Prostate gland (tissue), 2 donors: ENCODE data around the gene HCN1. TPM values are rescaled to one million over a fixed set of nuclear protein-coding genes. Genes with fewer than 3 reads are reported as not detected.
"Not testable (repeated sequence)": the region's sequence is repeated elsewhere in the genome, so short reads cannot be mapped to it uniquely, and the experiment has no call there.

Experiments
- DNase-seq: peaks from one replicate; pipeline ENCODE4 v3.0.0-alpha.2; 2019; ENCODE audit warnings: low spot score
- H3K27ac ChIP-seq, 2 donors: fragments of 200-600 bp; sonication (generic); 2 replicates each; pipeline ENCODE4 v1.5.1; 2017 to 2019
- H3K27me3 ChIP-seq: fragments of 200-600 bp; sonication (generic); replicated peaks from 2 replicates; pipeline ENCODE4 v1.5.1; 2019; ENCODE audit not compliant: insufficient read depth
- H3K36me3 ChIP-seq, 2 donors: fragments of 200-600 bp; sonication (generic); 1 replicate in 1 of 2; 2 replicates in 1 of 2; pipeline versions ENCODE4 v1.5.1 to v1.8.1; 2017 to 2019
- H3K4me1 ChIP-seq: fragments of 200-600 bp; sonication (generic); replicated peaks from 2 replicates; pipeline ENCODE4 v1.5.1; 2019
- H3K4me3 ChIP-seq, 2 donors: fragments of 200-600 bp; sonication (generic); 2 replicates each; pipeline ENCODE4 v1.5.1; 2017 to 2019
- H3K9me3 ChIP-seq: fragments of 200-600 bp; sonication (generic); 2 replicates; pipeline ENCODE4 v1.5.1; 2017
- POLR2A ChIP-seq: fragments of 450-650 bp; IDR thresholded peaks from one replicate; pipeline ENCODE4 v1.6.1; 2016; ENCODE audit warnings: antibody characterized with exemption, mild to moderate bottlenecking
- POLR2AphosphoS5 ChIP-seq: sonication (generic); formaldehyde crosslinking; IDR thresholded peaks from one replicate; pipeline ENCODE4 v1.6.1; 2017; ENCODE audit warnings: antibody characterized with exemption
- WGBS: methylation state at CpG from one replicate; pipeline ENCODE4 v1.1.5; 2018; 5-methylcytosine and 5-hydroxymethylcytosine counted together
- intact Hi-C: fragments of 100-400 bp; cut with DNase I; formaldehyde crosslinking; loops from one replicate; pipeline ENCODE4 v1.14.2; 2022
- total RNA-seq, 2 donors: library from RNA; depleted of rRNA; stranded (reverse); fragments of >200 nt; gene quantifications; one replicate each; pipeline ENCODE4 v1.1.0, GENCODE V29; 2016
- TF ChIP-seq, protein P1 (sequence below), 4 experiments: fragments of 200-600 bp in 2 of 4; fragments of 450-650 bp in 2 of 4; sonication (generic) in 2 of 4; IDR thresholded peaks; 1 replicate in 3 of 4; 2 replicates in 1 of 4; pipeline ENCODE4 v1.5.1; 2016 to 2019; ENCODE audit warnings: antibody characterized with exemption in 4 of 4, mild to moderate bottlenecking in 2 of 4, moderate library complexity in 2 of 4

The HCN1 gene
- total RNA-seq, 2 donors from 2014 or later: 0.05 to 1.3 TPM

DNA sequence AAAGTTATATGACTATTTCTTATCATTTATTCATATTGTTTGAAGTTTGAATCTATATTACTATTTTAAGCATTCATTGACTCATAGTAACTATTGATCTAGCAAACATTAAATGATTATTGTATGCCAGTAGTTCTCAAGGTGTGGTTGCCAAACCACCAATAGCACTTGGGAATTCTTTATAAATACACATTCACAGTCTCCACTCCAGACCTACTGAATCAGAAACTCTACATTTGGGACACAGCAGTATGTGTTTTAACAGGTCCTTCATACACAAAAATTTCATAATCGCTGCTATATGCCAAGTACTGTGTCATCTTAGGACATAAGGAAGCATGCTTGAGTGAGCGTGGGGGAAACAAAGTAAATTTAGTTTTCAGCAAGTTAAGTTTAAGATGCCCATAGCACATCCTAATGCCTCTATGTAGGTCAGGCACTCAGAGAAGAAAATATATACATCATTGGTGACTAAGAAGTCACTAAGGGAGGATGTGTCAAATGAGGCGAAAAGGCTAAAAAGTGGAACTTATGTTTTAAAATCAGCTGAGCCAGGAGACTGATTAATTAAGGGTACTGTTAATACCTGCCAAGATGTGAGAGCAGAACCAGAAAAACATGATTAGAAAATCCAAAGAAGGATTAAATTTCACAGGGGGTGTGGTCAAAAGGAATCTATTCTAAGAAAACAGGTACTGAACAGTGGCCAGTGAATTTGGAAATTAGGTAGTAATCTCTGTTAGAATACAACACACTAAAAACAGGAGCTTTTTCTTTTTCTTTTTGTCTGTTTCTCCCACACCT, 340.8 kb downstream of the HCN1 start:
- Histone ChIP-seq H3K4me3 (no peak overlapping the region), H3K27ac (no peak overlapping the region), H3K4me1 (no peaks in the 10 kb centered on the region), H3K9me3 (no peaks in the 10 kb centered on the region), H3K27me3 (no peaks in the 10 kb centered on the region), H3K36me3 (no peaks in the 10 kb centered on the region)
- intact Hi-C loops: no loop called here
- TF ChIP-seq POLR2AphosphoS5: no peak
- TF ChIP-seq, protein P1, sequence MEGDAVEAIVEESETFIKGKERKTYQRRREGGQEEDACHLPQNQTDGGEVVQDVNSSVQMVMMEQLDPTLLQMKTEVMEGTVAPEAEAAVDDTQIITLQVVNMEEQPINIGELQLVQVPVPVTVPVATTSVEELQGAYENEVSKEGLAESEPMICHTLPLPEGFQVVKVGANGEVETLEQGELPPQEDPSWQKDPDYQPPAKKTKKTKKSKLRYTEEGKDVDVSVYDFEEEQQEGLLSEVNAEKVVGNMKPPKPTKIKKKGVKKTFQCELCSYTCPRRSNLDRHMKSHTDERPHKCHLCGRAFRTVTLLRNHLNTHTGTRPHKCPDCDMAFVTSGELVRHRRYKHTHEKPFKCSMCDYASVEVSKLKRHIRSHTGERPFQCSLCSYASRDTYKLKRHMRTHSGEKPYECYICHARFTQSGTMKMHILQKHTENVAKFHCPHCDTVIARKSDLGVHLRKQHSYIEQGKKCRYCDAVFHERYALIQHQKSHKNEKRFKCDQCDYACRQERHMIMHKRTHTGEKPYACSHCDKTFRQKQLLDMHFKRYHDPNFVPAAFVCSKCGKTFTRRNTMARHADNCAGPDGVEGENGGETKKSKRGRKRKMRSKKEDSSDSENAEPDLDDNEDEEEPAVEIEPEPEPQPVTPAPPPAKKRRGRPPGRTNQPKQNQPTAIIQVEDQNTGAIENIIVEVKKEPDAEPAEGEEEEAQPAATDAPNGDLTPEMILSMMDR (IDR thresholded peaks at IDR 0.05): no peak
- no peak for TF ChIP-seq POLR2A
- DNase-seq: no peak
- WGBS: 91% methylated on average over 3 of the region's 3 CpGs

DNA sequence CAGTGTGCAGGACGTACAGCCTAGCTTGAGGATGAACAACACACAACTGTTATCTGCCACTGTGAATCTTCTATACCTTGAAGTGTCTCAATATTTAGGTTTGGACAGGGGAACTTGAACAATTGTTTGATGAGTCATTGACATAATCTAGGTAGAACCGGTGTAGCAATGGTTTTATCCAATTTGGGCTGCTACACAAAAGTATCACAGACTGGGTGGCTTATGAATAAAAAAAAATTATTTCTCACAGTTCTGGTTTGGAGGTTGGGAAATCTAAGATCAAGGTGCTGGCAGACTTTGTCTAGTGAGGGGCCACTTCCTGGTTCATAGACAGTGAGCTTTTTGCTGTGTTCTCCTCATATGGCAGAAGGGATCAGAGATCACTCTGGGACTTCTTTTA, 359.7 kb downstream of the HCN1 start:
- Histone ChIP-seq H3K27ac (no peak overlapping the region), H3K27me3 (no peaks in the 10 kb centered on the region), H3K4me1 (no peaks in the 10 kb centered on the region), H3K4me3 (no peak overlapping the region), H3K36me3 (no peaks in the 10 kb centered on the region), H3K9me3 (no peaks in the 10 kb centered on the region)
- TF ChIP-seq, protein P1 (IDR thresholded peaks at IDR 0.05): no peak
- TF ChIP-seq POLR2A (no peak), POLR2AphosphoS5 (no peak)
- DNase-seq: no peak
- intact Hi-C loops: no loop called here
- 81% methylated on average over 2 of the region's 2 CpGs for WGBS

DNA sequence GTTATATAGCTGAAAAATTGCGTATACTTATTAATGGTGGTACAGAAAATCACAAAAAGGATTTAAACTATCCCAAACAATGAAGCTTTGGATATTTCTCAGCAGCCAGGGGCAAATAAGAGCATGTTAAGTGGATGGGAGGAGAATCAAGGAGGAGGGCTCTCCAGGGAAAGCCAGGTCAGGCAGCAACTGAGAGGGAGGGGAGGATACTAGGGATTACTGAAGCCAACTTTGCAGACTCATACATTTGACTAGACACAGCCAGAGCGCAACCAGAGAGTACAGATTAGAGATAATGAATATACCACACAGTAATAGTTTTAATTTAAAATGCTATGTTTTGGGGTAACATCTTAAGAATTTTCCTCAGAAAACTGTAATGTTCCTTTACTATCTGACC, 360.2 kb downstream of the HCN1 start:
- H3K9me3 ChIP-seq: no peaks in the 10 kb centered on the region
- no peaks in the 10 kb centered on the region for H3K36me3 ChIP-seq
- H3K27me3 ChIP-seq: no peaks in the 10 kb centered on the region
- DNase-seq: no peak
- no peak overlapping the region for H3K27ac ChIP-seq
- 90% methylated on average over 2 of the region's 2 CpGs for WGBS
- intact Hi-C loops: no loop called here
- H3K4me3 ChIP-seq: no peak overlapping the region
- H3K4me1 ChIP-seq: no peaks in the 10 kb centered on the region
- no peak for TF ChIP-seq POLR2A
- no peak for TF ChIP-seq POLR2AphosphoS5

DNA sequence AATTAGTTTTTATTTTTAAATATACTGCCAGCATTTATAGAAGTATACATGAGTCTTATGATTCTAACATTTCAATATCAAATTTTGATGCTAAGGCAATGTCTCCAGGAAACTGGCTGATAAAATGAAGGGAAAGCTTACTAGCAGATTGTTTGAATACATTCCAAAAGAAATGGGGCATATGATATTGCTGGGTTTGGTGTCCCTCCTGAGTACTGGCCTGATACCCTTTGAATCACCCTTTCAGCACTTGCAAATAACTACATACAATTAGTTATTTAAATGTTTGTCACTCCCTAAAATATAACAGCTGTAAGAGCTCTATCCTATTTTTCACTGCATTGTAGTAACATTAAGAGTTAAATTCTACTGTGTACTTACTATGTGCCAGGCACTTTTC, 360.8 kb downstream of the HCN1 start:
- DNase-seq: no peak
- Histone ChIP-seq H3K4me1 (no peaks in the 10 kb centered on the region), H3K4me3 (no peak overlapping the region), H3K27ac (no peak overlapping the region), H3K9me3 (no peaks in the 10 kb centered on the region), H3K27me3 (no peaks in the 10 kb centered on the region), H3K36me3 (no peaks in the 10 kb centered on the region)
- no peak for TF ChIP-seq POLR2A
- TF ChIP-seq, protein P1 (IDR thresholded peaks at IDR 0.05): no peak
- no peak for TF ChIP-seq POLR2AphosphoS5
- intact Hi-C loops: no loop called here

DNA sequence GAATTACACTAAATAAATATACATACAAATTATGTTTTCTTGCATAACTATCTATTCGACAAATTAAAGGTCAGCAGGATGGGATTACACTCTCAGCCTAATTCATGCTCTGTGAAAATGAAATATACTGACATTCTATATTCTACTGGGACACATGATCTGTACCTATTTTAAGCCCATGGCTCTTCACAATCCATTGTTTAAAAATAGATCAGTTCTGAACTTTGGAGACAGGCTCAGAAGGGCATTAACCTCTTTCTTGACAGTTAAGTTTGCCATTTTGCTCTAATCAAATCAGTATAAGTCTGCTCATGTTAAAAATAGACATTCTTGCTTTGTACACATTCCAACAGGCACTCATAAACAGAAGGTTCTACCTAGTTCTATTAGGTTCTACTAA, 361.2 kb downstream of the HCN1 start:
- intact Hi-C loops: no loop called here
- Histone ChIP-seq H3K27ac (no peak overlapping the region), H3K9me3 (no peaks in the 10 kb centered on the region), H3K4me3 (no peak overlapping the region), H3K27me3 (no peaks in the 10 kb centered on the region), H3K4me1 (no peaks in the 10 kb centered on the region), H3K36me3 (no peaks in the 10 kb centered on the region)
- no peak for TF ChIP-seq POLR2AphosphoS5
- TF ChIP-seq, protein P1 (IDR thresholded peaks at IDR 0.05): no peak
- TF ChIP-seq POLR2A: no peak
- 91% methylated on average over 1 of the region's 1 CpG for WGBS
- DNase-seq: no peak

DNA sequence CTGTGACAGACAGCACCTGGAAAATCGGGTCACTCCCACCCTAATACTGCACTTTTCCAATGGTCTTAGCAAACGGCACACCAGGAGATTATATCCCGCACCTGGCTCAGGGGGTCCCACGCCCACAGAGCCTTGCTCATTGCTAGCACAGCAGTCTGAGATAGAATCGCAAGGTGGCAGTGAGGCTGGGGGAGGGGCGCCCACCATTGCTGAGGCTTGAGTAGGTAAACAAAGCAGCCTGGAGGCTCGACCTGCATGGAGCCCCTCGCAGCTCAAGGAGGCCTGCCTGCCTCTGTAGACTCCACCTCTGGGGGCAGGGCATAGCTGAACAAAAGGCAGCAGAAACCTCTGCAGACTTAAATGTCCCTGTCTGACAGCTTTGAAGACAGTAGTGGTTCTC, 383.6 kb downstream of the HCN1 start:
- H3K4me1 ChIP-seq, H3K36me3 ChIP-seq, H3K4me3 ChIP-seq, intact Hi-C loops, DNase-seq, H3K27ac ChIP-seq, H3K27me3 ChIP-seq, H3K9me3 ChIP-seq: not testable (repeated sequence)
- WGBS: 89% methylated on average over 8 of the region's 8 CpGs
